Natural killer cell (primary cell): ENCODE data around the gene DCUN1D3. TPM values are rescaled to one million over a fixed set of nuclear protein-coding genes. Genes with fewer than 3 reads are reported as not detected.

ENCODE experiments used
- ATAC-seq, 3 donors: fragments of 150-1000 bp in 2 of 3; fragments of 200-7000 bp in 1 of 3; cut with Tn5 transposase; 1 replicate in 1 of 3; 2 replicates in 2 of 3; pipeline ENCODE4 v1.10.0; 2021; ENCODE audit warnings: mild to moderate bottlenecking in 2 of 3, moderate library complexity in 2 of 3
- DNase-seq, 2 donors: peaks; one replicate each; pipeline versions ENCODE4 v3.0.0 to v3.0.0-alpha.2; 2013 to 2021; ENCODE audit warnings: mixed read lengths in 1 of 2
- H3K27ac ChIP-seq: one replicate; pipeline ENCODE4 v1.5.1; 2013; ENCODE audit warnings: mild to moderate bottlenecking, low read length
- H3K27me3 ChIP-seq: one replicate; pipeline ENCODE4 v1.6.1; 2013; ENCODE audit warnings: low read length; ENCODE audit not compliant: control insufficient read depth, insufficient read depth
- H3K36me3 ChIP-seq: one replicate; pipeline ENCODE4 v1.6.1; 2013; ENCODE audit warnings: low read length; ENCODE audit not compliant: control insufficient read depth, insufficient read depth
- H3K4me1 ChIP-seq: one replicate; pipeline ENCODE4 v1.6.1; 2013; ENCODE audit warnings: low read length; ENCODE audit not compliant: control insufficient read depth, insufficient read depth
- H3K4me3 ChIP-seq: one replicate; pipeline ENCODE4 v1.5.1; 2013; ENCODE audit warnings: low read length
- H3K9me3 ChIP-seq: one replicate; pipeline ENCODE4 v1.6.1; 2013; ENCODE audit warnings: low read length; ENCODE audit not compliant: control insufficient read depth, insufficient read depth
- H3K27ac Mint-ChIP-seq, 2 donors: one replicate each; pipeline ENCODE4 v1.8.0; 2022; ENCODE audit warnings: mild to moderate bottlenecking in 2 of 2, mixed read lengths in 2 of 2, moderate library complexity in 1 of 2
- H3K27me3 Mint-ChIP-seq, 2 donors: one replicate each; pipeline ENCODE4 v1.8.0; 2022; ENCODE audit warnings: low read depth in 2 of 2, mixed read lengths in 2 of 2
- H3K36me3 Mint-ChIP-seq: one replicate; pipeline ENCODE4 v1.8.0; 2022; ENCODE audit warnings: mixed read lengths
- H3K4me1 Mint-ChIP-seq, 2 donors: one replicate each; pipeline ENCODE4 v1.8.0; 2022; ENCODE audit warnings: mixed read lengths in 2 of 2
- H3K4me3 Mint-ChIP-seq: one replicate; pipeline ENCODE4 v1.8.0; 2022; ENCODE audit warnings: mild to moderate bottlenecking, moderate library complexity, mixed read lengths
- H3K9me3 Mint-ChIP-seq, 2 donors: one replicate each; pipeline ENCODE4 v1.8.0; 2022; ENCODE audit warnings: mixed read lengths in 2 of 2
- CTCF ChIP-seq: fragments of 200-600 bp; IDR thresholded peaks from one replicate; pipeline ENCODE4 v1.8.0; 2022; ENCODE audit warnings: antibody characterized with exemption
- WGBS: methylation state at CpG from one replicate; pipeline ENCODE4 v1.1.7; 2013; ENCODE audit warnings: missing lambda C conversion rate; ENCODE audit not compliant: insufficient coverage; 5-methylcytosine and 5-hydroxymethylcytosine counted together
- intact Hi-C: fragments of 100-400 bp; cut with micrococcal nuclease; formaldehyde crosslinking; loops from one replicate; pipeline ENCODE4 v1.14.2; 2022
- total RNA-seq, 4 donors: library from RNA; stranded (reverse); fragments of 120-200 nt in 1 of 4; gene quantifications; one replicate each; pipeline versions ENCODE4 v1.2.3 to v1.2.4, GENCODE V29; 2013 to 2022

DCUN1D3 gene
- total RNA-seq, 3 donors from 2014 or later (not counting 1 experiment from before 2014, with no cell fraction given): 5.3 to 9.3 (median 6.1) TPM

GRCh38 chr16:20853143-20853542 is 47.0 kb downstream of the DCUN1D3 start:
- ATAC-seq (no peak), DNase-seq (no peak)
- Histone ChIP-seq H3K4me1 (no peaks in the 10 kb centered on the region), H3K36me3 (peaks cover 5% of the 10 kb centered on the region), H3K9me3 (no peaks in the 10 kb centered on the region), H3K4me3 (no peak overlapping the region), H3K27ac (no peak overlapping the region), H3K27me3 (no peaks in the 10 kb centered on the region)
- Mint-ChIP-seq H3K36me3 (no peaks in the 10 kb centered on the region), H3K27me3 (no peaks in the 10 kb centered on the region), H3K9me3 (no peaks in the 10 kb centered on the region), H3K27ac (no peak overlapping the region), H3K4me1 (peaks cover 0 to 9% of the 10 kb centered on the region in 2 donors), H3K4me3 (no peak overlapping the region)
- no peak for TF ChIP-seq CTCF
- 87% methylated on average over 4 of the region's 5 CpGs for WGBS
- intact Hi-C loops: loop anchor here (5.0 kb wide), 3 partner anchors 94 to 249 kb away; no protein-coding TSS in a partner anchor

GRCh38 chr16:20851601-20852000 is 48.6 kb downstream of the DCUN1D3 start:
- H3K9me3 Mint-ChIP-seq: no peaks in the 10 kb centered on the region
- Histone ChIP-seq H3K27ac (no peak overlapping the region), H3K9me3 (no peaks in the 10 kb centered on the region), H3K36me3 (peaks cover 5% of the 10 kb centered on the region), H3K4me3 (no peak overlapping the region), H3K4me1 (no peaks in the 10 kb centered on the region), H3K27me3 (no peaks in the 10 kb centered on the region)
- H3K36me3 Mint-ChIP-seq: no peaks in the 10 kb centered on the region
- ATAC-seq: no peak
- H3K4me1 Mint-ChIP-seq: peaks cover 0 to 9% of the 10 kb centered on the region in 2 donors
- intact Hi-C loops: loop anchor here (5.0 kb wide), 3 partner anchors 96 to 251 kb away; no protein-coding TSS in a partner anchor
- 92% methylated on average over 2 of the region's 2 CpGs for WGBS
- no peak for TF ChIP-seq CTCF
- H3K27me3 Mint-ChIP-seq: no peaks in the 10 kb centered on the region
- H3K27ac Mint-ChIP-seq: no peak overlapping the region
- DNase-seq: no peak
- H3K4me3 Mint-ChIP-seq: no peak overlapping the region

- H3K4me3 ChIP-seq: no peak overlapping the region
Observed at GRCh38 chr16:20850981-20851380, 49.2 kb downstream of the DCUN1D3 start.

More at GRCh38 chr16:20850981-20851380, 49.2 kb downstream of the DCUN1D3 start:
- Mint-ChIP-seq H3K9me3 (no peaks in the 10 kb centered on the region), H3K27me3 (no peaks in the 10 kb centered on the region), H3K36me3 (no peaks in the 10 kb centered on the region), H3K27ac (no peak overlapping the region), H3K4me1 (peaks cover 0 to 9% of the 10 kb centered on the region in 2 donors), H3K4me3 (no peak overlapping the region)
- 91% methylated on average over 3 of the region's 3 CpGs for WGBS
- TF ChIP-seq CTCF: no peak
- no peaks in the 10 kb centered on the region for H3K27me3 ChIP-seq
- ATAC-seq (no peak), DNase-seq (no peak)
- no peaks in the 10 kb centered on the region for H3K4me1 ChIP-seq
- intact Hi-C loops: loop anchor here (1.0 to 5.0 kb wide), 4 partner anchors 96 to 251 kb away; no protein-coding TSS in a partner anchor
- H3K36me3 ChIP-seq: peaks cover 5% of the 10 kb centered on the region
- H3K27ac ChIP-seq: no peak overlapping the region
- no peaks in the 10 kb centered on the region for H3K9me3 ChIP-seq
